CD14-positive monocyte (primary cell): ENCODE results near the gene UQCRQ. TPM values are rescaled to one million over a fixed set of nuclear protein-coding genes. Genes with fewer than 3 reads are reported as not detected.

Experiments used
- DNase-seq, 3 donors: peaks; one replicate each; pipeline ENCODE4 v3.0.0-alpha.2; 2011 to 2022
- H2AFZ ChIP-seq: 2 replicates; pipeline ENCODE4 v1.6.0; 2012; ENCODE audit warnings: mild to moderate bottlenecking, low read depth, low read length, inconsistent platforms; ENCODE audit not compliant: insufficient read depth, poor library complexity, severe bottlenecking
- H3K27ac ChIP-seq, 2 donors: 1 replicate in 1 of 2; 2 replicates in 1 of 2; pipeline ENCODE4 v1.5.1; 2012 to 2013; ENCODE audit warnings: low read length in 2 of 2, control low read depth in 1 of 2, inconsistent platforms in 1 of 2, low read depth in 1 of 2, mild to moderate bottlenecking in 1 of 2
- H3K27me3 ChIP-seq, 2 donors: one replicate each; pipeline versions ENCODE4 v1.6.0 to v1.6.1; 2011 to 2013; ENCODE audit warnings: low read length in 2 of 2; ENCODE audit not compliant: control insufficient read depth in 2 of 2, insufficient read depth in 2 of 2
- H3K36me3 ChIP-seq, 2 donors: replicated peaks in 1 of 2; 1 replicate in 1 of 2; 2 replicates in 1 of 2; pipeline versions ENCODE4 v1.5.1 to v1.6.1; 2012 to 2013; ENCODE audit warnings: low read length in 2 of 2, control low read depth in 1 of 2, inconsistent platforms in 1 of 2, mild to moderate bottlenecking in 1 of 2; ENCODE audit not compliant: insufficient read depth in 2 of 2, control insufficient read depth in 1 of 2
- H3K4me1 ChIP-seq, 2 donors: 1 replicate in 1 of 2; 2 replicates in 1 of 2; pipeline versions ENCODE4 v1.5.1 to v1.6.1; 2012 to 2013; ENCODE audit warnings: low read length in 2 of 2, control low read depth in 1 of 2, inconsistent platforms in 1 of 2, mild to moderate bottlenecking in 1 of 2, moderate library complexity in 1 of 2; ENCODE audit not compliant: insufficient read depth in 2 of 2, control insufficient read depth in 1 of 2
- H3K4me2 ChIP-seq: replicated peaks from 2 replicates; pipeline ENCODE3; 2012; ENCODE audit warnings: low read length, moderate library complexity, mild to moderate bottlenecking; ENCODE audit not compliant: poor library complexity, severe bottlenecking; ENCODE audit errors: extremely low read depth
- H3K4me3 ChIP-seq, 3 experiments: fragments of 200-600 bp in 1 of 3; sonication (generic) in 1 of 3; replicated peaks in 1 of 3; 1 replicate in 2 of 3; 2 replicates in 1 of 3; pipeline ENCODE4 v1.5.1; 2011 to 2013; ENCODE audit warnings: low read length in 3 of 3, mild to moderate bottlenecking in 3 of 3, control low read depth in 2 of 3, low read depth in 2 of 3, inconsistent platforms in 1 of 3, moderate library complexity in 1 of 3
- H3K79me2 ChIP-seq: 2 replicates; pipeline ENCODE4 v1.6.0; 2012; ENCODE audit warnings: mild to moderate bottlenecking, control low read depth, inconsistent platforms, low read length, moderate library complexity; ENCODE audit not compliant: insufficient read depth
- H3K9ac ChIP-seq: 2 replicates; pipeline ENCODE4 v1.6.0; 2017; ENCODE audit warnings: low read length, mild to moderate bottlenecking; ENCODE audit not compliant: insufficient read depth, poor library complexity, severe bottlenecking
- H3K9me3 ChIP-seq, 2 donors: replicated peaks in 1 of 2; 1 replicate in 1 of 2; 2 replicates in 1 of 2; pipeline versions ENCODE4 v1.5.1 to v1.6.1; 2012 to 2013; ENCODE audit warnings: low read length in 2 of 2, control low read depth in 1 of 2; ENCODE audit not compliant: control insufficient read depth in 1 of 2, insufficient read depth in 1 of 2
- H4K20me1 ChIP-seq: 2 replicates; pipeline ENCODE4 v1.6.0; 2012; ENCODE audit warnings: mild to moderate bottlenecking, low read length, control low read depth, moderate library complexity; ENCODE audit not compliant: insufficient read depth
- H3K27ac Mint-ChIP-seq, 7 donors: one replicate each; pipeline ENCODE4 v1.8.0; 2020; ENCODE audit warnings: mild to moderate bottlenecking in 7 of 7, mixed read lengths in 7 of 7, moderate library complexity in 6 of 7, inconsistent platforms in 2 of 7
- H3K27me3 Mint-ChIP-seq, 3 donors: one replicate each; pipeline ENCODE4 v1.8.0; 2021 to 2022; ENCODE audit warnings: low read depth in 3 of 3, mild to moderate bottlenecking in 3 of 3, mixed read lengths in 3 of 3, moderate library complexity in 3 of 3, inconsistent platforms in 1 of 3
- H3K36me3 Mint-ChIP-seq, 2 donors: one replicate each; pipeline ENCODE4 v1.8.0; 2020; ENCODE audit warnings: mixed read lengths in 2 of 2, inconsistent platforms in 1 of 2, mild to moderate bottlenecking in 1 of 2
- H3K4me1 Mint-ChIP-seq: one replicate; pipeline ENCODE4 v1.8.0; 2020; ENCODE audit warnings: mild to moderate bottlenecking, mixed read lengths
- H3K4me3 Mint-ChIP-seq, 2 donors: one replicate each; pipeline ENCODE4 v1.8.0; 2020; ENCODE audit warnings: mild to moderate bottlenecking in 2 of 2, mixed read lengths in 2 of 2, moderate library complexity in 1 of 2
- H3K9me3 Mint-ChIP-seq, 7 donors: one replicate each; pipeline ENCODE4 v1.8.0; 2020 to 2022; ENCODE audit warnings: mixed read lengths in 7 of 7, mild to moderate bottlenecking in 6 of 7, moderate library complexity in 6 of 7, inconsistent platforms in 2 of 7
- WGBS: methylation state at CpG from one replicate; pipeline ENCODE4 v1.1.5; 2013; ENCODE audit warnings: missing lambda C conversion rate; ENCODE audit not compliant: insufficient coverage; 5-methylcytosine and 5-hydroxymethylcytosine counted together
- intact Hi-C, 2 donors: fragments of 100-400 bp; cut with micrococcal nuclease; formaldehyde crosslinking; loops; one replicate each; pipeline versions ENCODE4 v1.15.0 to v1.15.1; 2023
- polyA plus RNA-seq, 3 donors: library from polyadenylated mRNA; depleted of rRNA in 1 of 3; unstranded in 2 of 3; stranded (reverse) in 1 of 3; fragments of 300-500 nt in 2 of 3; fragments of >200 nt in 1 of 3; fragmentation: Illumina TruSeq in 2 of 3; gene quantifications; 1 replicate in 2 of 3; 2 replicates in 1 of 3; pipeline ENCODE4 v1.2.3, GENCODE V29; 2012 to 2021
- small RNA-seq: library from RNA; depleted of rRNA; stranded (forward); fragments of <200 nt; gene quantifications from one replicate; pipeline ENCODE3, GENCODE V24; 2012; ENCODE audit warnings: low read depth; ENCODE audit not compliant: insufficient read length
- TF ChIP-seq, protein P1 (sequence below): fragments of 200-600 bp; IDR thresholded peaks from one replicate; pipeline ENCODE4 v1.8.0; 2022; ENCODE audit warnings: antibody characterized with exemption, mild to moderate bottlenecking

UQCRQ gene
- polyA plus RNA-seq, 3 donors = 81.6 to 880 (median 879) TPM

DNA sequence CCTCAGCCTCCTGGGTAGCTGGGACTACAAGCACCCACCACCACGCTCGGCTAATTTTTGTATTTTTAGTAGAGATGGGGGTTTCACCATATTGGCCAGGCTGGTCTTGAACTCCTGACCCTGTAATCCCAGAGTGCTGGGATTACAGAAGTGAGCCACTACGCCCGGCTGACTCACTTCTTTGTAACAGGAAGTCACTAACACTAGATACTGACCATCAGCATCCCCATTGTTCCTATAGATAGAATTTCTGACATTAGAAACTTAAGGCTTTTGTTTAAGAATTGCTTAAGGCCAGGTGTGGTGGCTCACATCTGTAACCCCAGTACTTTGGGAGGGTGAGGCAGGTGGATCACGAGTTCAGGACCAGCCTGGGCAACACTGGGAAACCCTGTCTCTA, 49.2 kb downstream of the UQCRQ start:
- Histone ChIP-seq H2AFZ (no peak overlapping the region), H3K79me2 (peaks cover 9% of the 10 kb centered on the region), H3K9me3 (no peaks in the 10 kb centered on the region), H4K20me1 (peaks cover 48% of the 10 kb centered on the region), H3K4me1 (peaks cover 3 to 8% of the 10 kb centered on the region in 2 donors), H3K27me3 (no peaks in the 10 kb centered on the region), H3K27ac (peak overlapping the region in 1 of 2 donors; percentile 1), H3K36me3 (peaks cover 33 to 73% of the 10 kb centered on the region in 2 donors), H3K4me3 (no peak overlapping the region), H3K9ac (no peak overlapping the region), H3K4me2 (no peak overlapping the region)
- Mint-ChIP-seq H3K4me3 (no peak overlapping the region), H3K27me3 (no peaks in the 10 kb centered on the region), H3K9me3 (no peaks in the 10 kb centered on the region), H3K27ac (peak overlapping the region in 6 of 7 donors; percentile 48 to 82 (median 70)), H3K36me3 (peaks cover 48 to 78% of the 10 kb centered on the region in 2 donors), H3K4me1 (peaks cover 10% of the 10 kb centered on the region)
- peak; percentile 53 to 55 (median 53) for DNase-seq
- WGBS = no CpG with 5 or more reads among the region's 5 CpGs
- intact Hi-C loops = loop anchor here in 1 of 2 donors (10.0 kb wide), 1 partner anchor 49 kb away; the partner anchor contains the start of gene AFF4
- TF ChIP-seq, protein P1, sequence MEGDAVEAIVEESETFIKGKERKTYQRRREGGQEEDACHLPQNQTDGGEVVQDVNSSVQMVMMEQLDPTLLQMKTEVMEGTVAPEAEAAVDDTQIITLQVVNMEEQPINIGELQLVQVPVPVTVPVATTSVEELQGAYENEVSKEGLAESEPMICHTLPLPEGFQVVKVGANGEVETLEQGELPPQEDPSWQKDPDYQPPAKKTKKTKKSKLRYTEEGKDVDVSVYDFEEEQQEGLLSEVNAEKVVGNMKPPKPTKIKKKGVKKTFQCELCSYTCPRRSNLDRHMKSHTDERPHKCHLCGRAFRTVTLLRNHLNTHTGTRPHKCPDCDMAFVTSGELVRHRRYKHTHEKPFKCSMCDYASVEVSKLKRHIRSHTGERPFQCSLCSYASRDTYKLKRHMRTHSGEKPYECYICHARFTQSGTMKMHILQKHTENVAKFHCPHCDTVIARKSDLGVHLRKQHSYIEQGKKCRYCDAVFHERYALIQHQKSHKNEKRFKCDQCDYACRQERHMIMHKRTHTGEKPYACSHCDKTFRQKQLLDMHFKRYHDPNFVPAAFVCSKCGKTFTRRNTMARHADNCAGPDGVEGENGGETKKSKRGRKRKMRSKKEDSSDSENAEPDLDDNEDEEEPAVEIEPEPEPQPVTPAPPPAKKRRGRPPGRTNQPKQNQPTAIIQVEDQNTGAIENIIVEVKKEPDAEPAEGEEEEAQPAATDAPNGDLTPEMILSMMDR = no peak

DNA sequence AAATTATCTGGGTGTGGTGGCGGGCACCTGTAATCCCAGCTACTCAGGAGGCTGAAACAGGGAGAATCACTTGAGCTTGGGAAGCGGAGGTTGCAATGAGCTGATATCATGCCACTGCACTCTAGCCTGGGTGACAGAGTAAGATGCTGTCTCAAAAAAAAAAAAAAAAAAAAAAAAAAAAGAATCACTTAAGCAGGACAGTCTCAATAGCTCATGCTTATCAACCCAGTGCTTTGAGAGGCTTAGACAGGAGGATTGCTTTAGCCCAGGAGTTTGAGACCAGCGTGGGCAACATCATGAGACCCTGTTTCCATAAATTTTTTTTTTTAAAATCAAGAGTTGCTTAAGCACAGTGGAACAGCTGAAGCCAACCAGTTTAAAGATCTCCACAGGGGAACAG, 49.6 kb downstream of the UQCRQ start:
- Histone ChIP-seq H4K20me1 (peaks cover 48% of the 10 kb centered on the region), H3K4me2 (no peak overlapping the region), H3K27me3 (no peaks in the 10 kb centered on the region), H3K4me1 (peaks cover 3 to 8% of the 10 kb centered on the region in 2 donors), H3K27ac (peak overlapping the region in 1 of 2 donors; percentile 1), H3K79me2 (peaks cover 9% of the 10 kb centered on the region), H3K36me3 (peaks cover 29 to 73% of the 10 kb centered on the region in 2 donors), H3K9me3 (no peaks in the 10 kb centered on the region), H3K4me3 (no peak overlapping the region), H3K9ac (no peak overlapping the region), H2AFZ (no peak overlapping the region)
- intact Hi-C loops = loop anchor here in 1 of 2 donors (10.0 kb wide), 1 partner anchor 49 kb away; the partner anchor contains the start of gene AFF4
- no peak for DNase-seq
- 86% methylated on average over 1 of the region's 3 CpGs for WGBS
- TF ChIP-seq, protein P1 = no peak
- H3K27me3 Mint-ChIP-seq = no peaks in the 10 kb centered on the region
- H3K9me3 Mint-ChIP-seq = no peaks in the 10 kb centered on the region
- H3K4me1 Mint-ChIP-seq = peaks cover 10% of the 10 kb centered on the region
- H3K36me3 Mint-ChIP-seq = peaks cover 48 to 78% of the 10 kb centered on the region in 2 donors
- H3K27ac Mint-ChIP-seq = peak overlapping the region in 6 of 7 donors; percentile 11 to 74 (median 60)
- H3K4me3 Mint-ChIP-seq = no peak overlapping the region

Small RNA genes lying within 50 kb of the gene (small RNA-seq; reads per million reads assigned to genes)
- not detected for gene RNA5SP192

Other genes with a start within 250 kb of the UQCRQ start
- not detected for gene IL13, start 208.5 kb upstream of the UQCRQ start, polyA plus RNA-seq
- gene IL4, start 192.7 kb upstream of the UQCRQ start, polyA plus RNA-seq = not detected
- gene KIF3A, start 129.1 kb upstream of the UQCRQ start, polyA plus RNA-seq = 1 to 10 TPM in 2 of 3 donors, under 1 TPM in 1; 0.68 to 1.3 (median 1.2) TPM
- gene CCNI2, start 119.2 kb upstream of the UQCRQ start, polyA plus RNA-seq = under 1 TPM in 1 of 3 donors, not detected in 2; 0.72 TPM
- 1 to 10 TPM in 1 of 3 donors, under 1 TPM in 2; 0.36 to 5.0 (median 0.54) TPM for gene SEPTIN8, start 89.4 kb upstream of the UQCRQ start, polyA plus RNA-seq
- not detected for gene SOWAHA, start 53.3 kb upstream of the UQCRQ start, polyA plus RNA-seq
- gene SHROOM1, start 36.0 kb upstream of the UQCRQ start, polyA plus RNA-seq = 10 to 100 TPM in 2 of 3 donors, 1 to 10 TPM in 1; 6.4 to 27.0 (median 16.1) TPM
- gene GDF9, start 173 bp upstream of the UQCRQ start, polyA plus RNA-seq = under 1 TPM in 1 of 3 donors, not detected in 2; 0.55 TPM
- gene LEAP2, start 7.0 kb downstream of the UQCRQ start, polyA plus RNA-seq = 1 to 10 TPM in 1 of 3 donors, under 1 TPM in 2; 0.59 to 2.3 (median 0.88) TPM
- gene AFF4, start 97.0 kb downstream of the UQCRQ start, polyA plus RNA-seq = 10 to 100 TPM in 2 of 3 donors, 1 to 10 TPM in 1; 9.7 to 17.7 (median 17.6) TPM
- gene ZCCHC10, start 159.9 kb downstream of the UQCRQ start, polyA plus RNA-seq = 10 to 100 TPM; 10.7 to 52.7 (median 45.3) TPM
- 10 to 100 TPM; 15.7 to 52.0 (median 27.7) TPM for gene HSPA4, start 185.4 kb downstream of the UQCRQ start, polyA plus RNA-seq